ENCODE data around the gene AIPL1. TPM values are rescaled to one million over a fixed set of nuclear protein-coding genes. Genes with fewer than 3 reads are reported as not detected.

AIPL1 gene
- total and polyA plus RNA-seq, 10 of the 15 experiments (the other 5 are each of a cell fraction or from before 2014, with no cell fraction given): not detected

- no peak overlapping the region for H3K9ac ChIP-seq (ENCODE audit: control insufficient read depth, insufficient read depth, low read length)
- no peaks in the 10 kb centered on the region for H3K9me3 ChIP-seq (replicated peaks; ENCODE audit: control insufficient read depth, insufficient read depth, low read length)
- no peaks in the 10 kb centered on the region for H3K4me1 ChIP-seq (ENCODE audit: control insufficient read depth, insufficient read depth, low read length)
- in situ Hi-C loops (cut with MboI) (no loop called here), intact Hi-C loops (cut with micrococcal nuclease; ENCODE audit: unreplicated experiment) (loop anchor here (5.0 kb wide), 1 partner anchor 850 kb away; no protein-coding TSS in a partner anchor)
- RAD21 ChIA-PET (ENCODE audit: unreplicated experiment): interaction anchor here (0.6 kb wide), 1 partner anchor 25 kb away, joined by 3 read pairs; no protein-coding TSS in a partner anchor
- H3K36me3 ChIP-seq (ENCODE audit: control insufficient read depth in 2 of 2, insufficient read depth in 2 of 2, low read length in 1 of 2): no peaks in the 10 kb centered on the region
- no peak overlapping the region for H2AFZ ChIP-seq (ENCODE audit: control insufficient read depth, low read depth, low read length)
- POLR2A ChIA-PET: no interaction called here
- 3% methylated on average over 4 of the region's 4 CpGs for WGBS (ENCODE audit: insufficient coverage, insufficient replicate concordance, low lambda C conversion rate, missing lambda C conversion rate)
- SMC1A ChIA-PET (ENCODE audit: uncharacterized antibody, unreplicated experiment): interaction anchor here (0.9 kb wide), 1 partner anchor 732 kb away, joined by 3 read pairs; no protein-coding TSS in a partner anchor
- H3K79me2 ChIP-seq (ENCODE audit: control insufficient read depth, insufficient read depth, low read length): no peaks in the 10 kb centered on the region
- H3K4me2 ChIP-seq (ENCODE audit: control insufficient read depth, insufficient read depth): no peak overlapping the region
- BruUV-seq (replicated peaks): no TSS peak
- FAIRE-seq (no peak), DNase-seq (ENCODE audit: low read depth, low spot score) (no peak), ATAC-seq (no peak)
- CTCF ChIA-PET: interaction anchor here (1.3 to 2.2 kb wide), 3 partner anchors 9 to 849 kb away, joined by 3 to 8 read pairs (median 3); no protein-coding TSS in a partner anchor
- no peaks in the 10 kb centered on the region for H4K20me1 ChIP-seq (ENCODE audit: control insufficient read depth, insufficient read depth)
- H3K4me3 ChIP-seq: no peak overlapping the region
- no peaks in the 10 kb centered on the region for H3K27me3 ChIP-seq (replicated peaks in 1 of 2; ENCODE audit: control insufficient read depth in 2 of 2, insufficient read depth in 2 of 2, low read length in 1 of 2)
- no peak overlapping the region for H3K27ac ChIP-seq (ENCODE audit: control insufficient read depth, insufficient read depth)
- TF ChIP-seq KAT2A (conservative IDR thresholded peaks at IDR 0.05; ENCODE audit: control insufficient read depth, low read depth, low read length): no peak
Measured at GRCh38 chr17:6437466-6437865, 2.5 kb upstream of the AIPL1 start.

- BruUV-seq (replicated peaks): no TSS peak
- ATAC-seq (peak; percentile 96), FAIRE-seq (peak; percentile 97), DNase-seq (ENCODE audit: low read depth, low spot score) (no peak)
- no peak overlapping the region for H3K4me3 ChIP-seq
- ChIA-PET POLR2A (no interaction called here), CTCF (interaction anchor here (0.5 to 2.2 kb wide), 19 partner anchors 8 to 1602 kb away, joined by 3 to 23 read pairs (median 3); partner anchors contain the start of gene PIMREG), SMC1A (ENCODE audit: uncharacterized antibody, unreplicated experiment) (interaction anchor here (0.7 to 1.3 kb wide), 2 partner anchors 14 to 299 kb away, joined by 3 read pairs; no protein-coding TSS in a partner anchor), RAD21 (ENCODE audit: unreplicated experiment) (interaction anchor here (1.0 to 1.4 kb wide), 5 partner anchors 12 to 850 kb away, joined by 3 to 8 read pairs (median 5); no protein-coding TSS in a partner anchor)
- no peaks in the 10 kb centered on the region for H3K9me3 ChIP-seq (replicated peaks; ENCODE audit: control insufficient read depth, insufficient read depth, low read length)
- no peak overlapping the region for H2AFZ ChIP-seq (ENCODE audit: control insufficient read depth, low read depth, low read length)
- H3K27ac ChIP-seq (ENCODE audit: control insufficient read depth, insufficient read depth): no peak overlapping the region
- intact Hi-C loops (cut with micrococcal nuclease; ENCODE audit: unreplicated experiment) (loop anchor here (5.0 kb wide), 1 partner anchor 849 kb away; no protein-coding TSS in a partner anchor), in situ Hi-C loops (cut with MboI) (no loop called here)
- no peaks in the 10 kb centered on the region for H3K36me3 ChIP-seq (ENCODE audit: control insufficient read depth in 2 of 2, insufficient read depth in 2 of 2, low read length in 1 of 2)
- WGBS (ENCODE audit: insufficient coverage, insufficient replicate concordance, low lambda C conversion rate, missing lambda C conversion rate): 23% methylated on average over 9 of the region's 9 CpGs
- H3K79me2 ChIP-seq (ENCODE audit: control insufficient read depth, insufficient read depth, low read length): no peaks in the 10 kb centered on the region
- H3K27me3 ChIP-seq (replicated peaks in 1 of 2; ENCODE audit: control insufficient read depth in 2 of 2, insufficient read depth in 2 of 2, low read length in 1 of 2): no peaks in the 10 kb centered on the region
- TF ChIP-seq SMC3 (IDR thresholded peaks at IDR 0.05; ENCODE audit: borderline replicate concordance, low read length) (peak; percentile 55), POU2F2 (IDR thresholded peaks at IDR 0.05; ENCODE audit: borderline replicate concordance, low read depth, low read length) (no peak), YY1 (IDR thresholded peaks at IDR 0.05; ENCODE audit: low read depth, low read length) (peak; percentile 45; the same call in 1 of the 2 replicates), RB1 (IDR thresholded peaks at IDR 0.05; ENCODE audit: borderline replicate concordance) (no peak), ZBTB11 (CRISPR knock-in tag; IDR thresholded peaks at IDR 0.05) (no peak), CTCF (IDR thresholded peaks at IDR 0.05 in 2 of 3, conservative IDR thresholded peaks at IDR 0.05 in 1 of 3; ENCODE audit: control insufficient read depth in 2 of 3, extremely low read depth in 1 of 3, insufficient read depth in 1 of 3, low read depth in 3 of 3, low read length in 3 of 3) (peak; percentile 83 to 88 (median 85)), RAD21 (IDR thresholded peaks at IDR 0.05; ENCODE audit: insufficient read depth, low read depth, low read length) (peak; percentile 75)
- no peak overlapping the region for H3K4me2 ChIP-seq (ENCODE audit: control insufficient read depth, insufficient read depth)
- H3K9ac ChIP-seq (ENCODE audit: control insufficient read depth, insufficient read depth, low read length): no peak overlapping the region
- H3K4me1 ChIP-seq (ENCODE audit: control insufficient read depth, insufficient read depth, low read length): no peaks in the 10 kb centered on the region
- H4K20me1 ChIP-seq (ENCODE audit: control insufficient read depth, insufficient read depth): no peaks in the 10 kb centered on the region
Measured at GRCh38 chr17:6435968-6436367, 1.0 kb upstream of the AIPL1 start.
